GM19455 (cell line): ENCODE measurements around the gene C12orf43.
A peak's percentile ranks its signal among the peaks of the same experiment; 100 is the strongest.
"Not testable (repeated sequence)": the region's sequence is repeated elsewhere in the genome, so short reads cannot be mapped to it uniquely, and the experiment has no call there.

Experiments used
- ATAC-seq: cut with Tn5 transposase; IDR thresholded peaks from one replicate; pipeline ENCODE4 v1.9.1; 2021; ENCODE audit not compliant: unreplicated experiment

The C12orf43 gene, protein sequence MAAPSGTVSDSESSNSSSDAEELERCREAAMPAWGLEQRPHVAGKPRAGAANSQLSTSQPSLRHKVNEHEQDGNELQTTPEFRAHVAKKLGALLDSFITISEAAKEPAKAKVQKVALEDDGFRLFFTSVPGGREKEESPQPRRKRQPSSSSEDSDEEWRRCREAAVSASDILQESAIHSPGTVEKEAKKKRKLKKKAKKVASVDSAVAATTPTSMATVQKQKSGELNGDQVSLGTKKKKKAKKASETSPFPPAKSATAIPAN

DNA sequence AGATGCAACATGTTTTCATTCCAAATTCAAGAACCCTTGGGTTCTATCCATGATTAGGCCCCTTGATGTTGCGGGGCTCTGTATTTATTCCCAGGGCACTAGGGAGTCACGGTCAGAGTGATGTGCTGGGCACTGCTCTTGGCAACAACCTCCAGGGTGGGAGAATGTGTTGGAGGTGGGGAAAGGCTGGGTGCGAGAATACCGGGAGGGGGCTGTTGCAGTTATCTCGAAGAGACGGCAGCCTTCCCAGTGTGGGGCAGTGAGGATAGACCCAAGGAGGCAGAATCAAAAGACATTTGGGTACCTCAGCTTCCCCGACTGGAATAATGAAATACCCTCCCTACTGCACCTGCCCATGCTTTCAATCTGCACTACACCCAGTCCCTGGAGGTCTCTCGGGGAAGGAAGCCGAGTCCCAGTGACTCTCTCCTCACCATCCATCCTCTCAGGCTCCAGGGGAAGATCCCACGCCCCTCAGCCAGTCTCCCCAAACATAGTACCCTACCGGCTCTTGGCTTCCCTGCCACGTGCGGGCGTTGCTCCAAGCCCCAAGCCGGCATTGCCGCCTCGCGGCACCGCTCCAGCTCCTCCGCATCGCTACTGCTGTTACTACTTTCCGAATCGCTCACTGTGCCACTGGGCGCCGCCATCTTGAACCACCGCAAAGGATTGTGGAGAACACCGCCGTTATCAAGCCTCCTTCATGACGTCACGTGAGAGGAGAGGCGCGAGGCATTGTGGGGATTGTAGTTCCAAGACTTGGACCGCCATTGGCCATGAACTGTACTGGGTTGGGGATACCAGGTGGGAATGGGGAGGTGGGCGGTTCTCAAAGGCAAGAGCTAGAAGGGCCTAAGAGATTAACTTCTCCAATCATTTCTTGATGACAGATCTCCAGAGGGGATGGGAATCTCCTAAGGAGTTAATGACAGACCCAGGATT lies at the start of gene C12orf43:
Gene C12orf43, minus strand, starts transcription at position 663 of the 942 bp plus-strand sequence. Its CDS starts 13 bp downstream, at position 650.
- peak; percentile 96 for ATAC-seq

DNA sequence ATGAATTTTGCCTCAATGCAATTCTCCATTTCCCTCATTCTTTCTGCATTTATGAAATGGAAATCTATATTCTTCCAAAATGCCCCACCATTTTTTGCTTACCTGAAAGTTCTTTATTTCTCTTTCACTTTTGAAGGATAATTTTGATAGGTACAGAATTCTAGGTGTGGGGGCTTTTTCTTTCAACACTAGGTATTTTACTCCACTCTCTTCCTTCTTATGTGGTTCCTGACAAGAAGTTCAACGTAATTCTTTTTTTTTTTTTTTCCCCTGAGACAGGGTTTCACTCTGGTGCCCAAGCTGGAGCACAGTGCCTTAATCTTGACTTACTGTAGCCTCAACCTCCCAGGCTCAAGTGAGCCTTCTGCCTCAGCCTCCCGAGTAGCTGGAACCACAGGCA lies 49.1 kb upstream of the C12orf43 start:
- ATAC-seq, result no peak

DNA sequence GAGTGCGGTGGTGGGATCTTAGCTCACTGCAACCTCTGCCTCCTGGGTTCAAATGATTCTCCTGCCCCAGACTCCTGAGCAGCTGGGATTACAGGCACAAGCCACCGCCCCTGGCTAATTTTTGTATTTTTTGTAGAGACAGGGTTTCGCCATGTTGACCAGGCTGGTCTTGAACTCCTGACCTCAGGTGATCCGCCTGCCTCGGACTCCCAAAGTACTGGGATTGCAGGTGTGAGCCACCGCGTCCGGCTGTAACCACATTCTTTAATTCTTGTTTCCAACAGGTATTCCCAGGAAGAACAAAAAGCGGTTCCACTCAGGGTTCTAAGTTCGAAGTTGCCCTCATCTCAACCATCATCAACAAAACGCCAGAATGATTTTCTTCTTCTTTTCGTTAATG lies 48.3 kb upstream of the C12orf43 start:
- ATAC-seq, result not testable (repeated sequence)

DNA sequence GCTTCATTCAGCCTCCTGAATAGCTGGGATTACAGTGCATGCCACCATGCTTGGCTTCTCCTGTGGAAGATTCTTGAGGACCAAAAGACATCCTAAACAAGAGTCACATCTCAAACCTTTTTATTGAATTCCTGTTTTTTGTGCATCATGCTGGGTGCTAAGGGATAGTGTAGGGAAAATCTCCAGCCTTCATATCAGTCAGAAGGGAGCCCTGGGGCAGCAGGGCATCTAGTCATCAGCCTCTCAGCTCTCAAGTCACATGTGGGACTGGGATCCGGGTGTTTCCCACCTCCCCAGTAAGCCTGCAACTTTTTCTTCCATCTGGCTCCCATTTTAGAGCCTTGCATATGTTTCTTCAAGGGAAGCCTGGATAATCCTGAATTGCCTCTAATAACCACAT lies 47.8 kb upstream of the C12orf43 start:
- no peak for ATAC-seq

DNA sequence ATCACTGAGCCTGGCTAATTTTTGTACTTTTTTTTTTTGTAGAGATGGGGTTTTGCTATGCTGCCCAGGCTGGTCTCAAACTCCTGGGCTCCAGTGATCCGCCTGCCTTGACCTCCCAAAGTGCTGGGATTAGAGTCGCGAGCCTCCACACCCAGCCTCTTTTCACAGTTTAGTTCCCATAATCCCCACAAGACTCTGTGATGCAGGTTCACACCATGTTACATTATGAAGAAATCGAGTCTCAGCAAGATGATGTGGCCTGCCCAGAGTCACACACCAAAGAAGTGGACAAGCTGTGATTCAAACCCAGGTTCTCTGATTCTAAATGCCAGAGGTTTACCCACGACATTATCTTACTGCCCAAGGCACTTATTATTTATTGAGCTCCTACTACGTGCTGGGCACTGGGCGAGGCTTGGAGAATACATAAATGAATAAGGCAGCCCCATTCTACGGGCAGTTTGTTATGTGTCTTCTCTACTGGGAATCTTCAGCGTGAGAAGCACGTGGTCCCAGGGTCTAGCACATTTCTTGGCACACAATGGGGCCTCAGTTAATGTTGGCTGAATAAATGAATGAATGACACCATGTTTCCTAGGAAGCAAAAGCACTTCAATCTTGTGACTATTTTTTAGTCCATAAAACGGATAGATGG lies 46.2 kb upstream of the C12orf43 start:
- no peak for ATAC-seq

DNA sequence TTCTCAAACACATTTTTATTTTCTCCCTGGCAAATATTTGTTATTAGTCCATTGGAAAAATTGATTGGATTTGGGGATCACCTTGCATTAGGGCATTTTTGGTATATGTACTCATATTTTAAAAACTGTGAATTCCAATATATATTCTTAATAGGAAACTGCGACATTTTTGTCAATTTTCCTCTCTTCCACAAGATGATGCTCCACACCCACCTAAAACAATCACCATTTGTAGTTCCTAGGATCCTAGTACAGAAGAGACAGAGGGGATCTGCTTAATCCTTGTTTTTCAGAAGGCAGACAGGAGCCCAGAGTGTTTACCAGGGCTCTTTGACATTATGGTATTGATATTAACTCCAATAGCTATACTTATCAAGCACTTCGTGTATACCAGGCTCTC lies 45.5 kb upstream of the C12orf43 start:
- ATAC-seq, result no peak

DNA sequence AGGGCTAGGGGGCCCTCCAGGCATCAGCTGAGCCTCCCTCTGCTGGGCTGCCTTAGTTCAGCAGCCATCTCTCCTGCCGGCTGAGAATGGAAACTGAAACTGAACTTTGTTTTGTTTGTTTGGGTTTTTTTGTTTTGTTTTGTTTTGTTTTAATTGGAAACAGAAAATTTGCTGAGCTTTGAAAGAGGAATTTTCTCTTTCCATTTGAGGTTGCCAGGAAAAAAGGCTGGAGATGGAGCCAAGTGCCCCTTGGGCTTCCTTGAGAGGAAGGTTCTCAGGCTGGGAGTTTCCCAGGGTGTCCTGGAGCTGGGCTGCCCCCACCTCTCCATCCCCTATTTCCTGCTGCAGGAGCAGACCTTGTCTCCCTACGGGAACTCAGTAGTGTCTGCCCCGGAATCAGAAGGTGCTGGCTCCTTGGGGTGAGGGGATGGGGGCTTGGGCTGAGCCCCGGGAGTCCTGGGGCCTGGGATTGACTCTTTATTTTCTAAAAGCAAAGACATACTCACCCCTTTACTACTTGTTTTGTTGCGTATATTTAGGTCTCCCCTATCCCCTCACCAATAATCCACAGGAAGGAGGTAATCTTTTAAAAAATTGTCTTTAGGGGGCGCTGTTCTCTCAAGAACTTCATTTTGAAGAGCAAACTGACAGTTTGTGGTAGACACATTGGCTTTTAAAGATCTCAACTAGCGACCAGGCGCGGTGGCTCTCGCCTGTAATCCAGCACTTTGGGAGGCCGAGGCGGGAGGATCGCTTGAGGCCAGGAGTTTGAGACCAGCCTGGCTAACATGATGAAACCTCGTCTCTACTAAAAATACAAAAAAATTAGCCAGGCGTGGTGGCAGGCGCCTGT lies 44.1 kb upstream of the C12orf43 start:
- ATAC-seq, result peak; percentile 77

DNA sequence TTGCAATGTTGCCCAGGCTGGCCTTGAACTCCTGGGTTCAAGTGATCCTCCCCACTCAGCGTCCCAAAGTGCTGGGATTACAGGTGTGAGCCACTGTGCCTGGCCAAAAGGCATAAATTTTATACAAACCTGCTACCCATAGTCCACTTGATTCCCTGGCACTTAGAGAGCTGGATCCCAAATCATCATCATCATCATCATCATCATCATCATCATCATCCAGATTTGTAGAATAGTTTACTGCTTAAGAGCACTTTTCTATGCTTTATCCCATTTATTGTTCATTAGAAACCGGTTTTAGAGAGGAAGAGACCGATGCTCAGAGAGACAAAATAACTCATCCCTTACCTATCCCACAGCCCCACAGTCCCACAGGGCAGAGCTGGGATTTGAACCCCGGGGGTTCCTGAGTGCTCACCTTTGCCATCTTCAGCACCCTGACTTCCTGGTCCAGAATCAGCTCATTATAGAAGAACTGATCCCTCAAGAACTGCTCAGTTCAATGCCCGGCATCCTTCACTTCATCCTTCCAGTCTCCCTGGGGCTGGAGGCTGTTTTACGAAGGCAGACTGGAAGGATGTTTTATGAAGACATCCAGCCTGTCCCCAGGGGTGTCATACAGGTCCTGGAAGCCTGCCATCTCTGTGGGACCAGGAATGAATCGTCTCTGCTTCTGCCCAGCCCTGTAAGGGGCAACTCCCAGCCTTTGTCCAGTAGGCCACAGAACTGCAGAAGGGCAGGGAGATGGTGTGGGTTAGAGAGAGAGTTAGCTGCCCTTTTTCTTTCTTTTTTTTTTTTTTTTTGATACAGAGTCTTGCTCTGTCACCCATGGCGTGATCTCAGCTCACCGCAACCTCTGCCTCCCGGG lies 43.0 kb upstream of the C12orf43 start:
- no peak for ATAC-seq

DNA sequence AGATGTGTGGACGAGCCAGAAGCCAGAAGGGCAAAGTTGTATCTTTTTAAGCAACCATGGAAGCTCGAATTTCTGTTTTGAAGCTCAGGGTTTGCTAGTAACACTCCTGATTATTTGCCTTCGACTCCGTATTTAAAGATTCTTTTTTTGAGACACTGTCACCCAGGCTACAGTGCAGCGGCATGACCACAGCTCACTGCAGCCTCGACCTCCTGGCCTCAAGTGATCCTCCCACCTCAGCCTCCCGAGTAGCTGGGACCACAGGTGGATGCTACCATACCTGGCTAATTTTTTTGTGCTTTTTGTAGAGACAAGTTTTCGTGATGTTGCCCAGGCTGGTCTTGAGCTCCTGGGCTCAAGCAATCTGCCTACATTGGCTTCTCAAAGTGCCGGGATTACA lies 41.5 kb upstream of the C12orf43 start:
- ATAC-seq, result no peak

DNA sequence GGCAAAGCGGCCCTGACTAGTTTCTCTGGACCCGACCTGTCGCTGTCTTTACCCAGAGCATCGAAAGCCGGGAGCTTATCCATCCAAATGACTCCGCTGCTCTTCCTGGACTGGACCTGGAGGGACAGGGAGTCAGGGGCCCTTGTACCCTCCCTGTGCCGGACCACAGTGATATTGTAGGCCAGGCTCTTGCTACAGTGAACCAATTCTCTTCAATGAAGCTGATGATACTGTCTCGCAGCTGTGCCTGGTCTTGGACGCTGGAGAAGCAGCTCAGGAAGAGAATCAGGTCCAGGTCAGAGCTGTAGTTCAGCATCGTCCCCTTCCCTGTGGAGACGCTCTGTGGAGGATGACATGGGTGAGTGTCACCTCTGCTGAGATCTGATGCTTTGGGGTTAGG lies 37.4 kb upstream of the C12orf43 start:
- no peak for ATAC-seq

DNA sequence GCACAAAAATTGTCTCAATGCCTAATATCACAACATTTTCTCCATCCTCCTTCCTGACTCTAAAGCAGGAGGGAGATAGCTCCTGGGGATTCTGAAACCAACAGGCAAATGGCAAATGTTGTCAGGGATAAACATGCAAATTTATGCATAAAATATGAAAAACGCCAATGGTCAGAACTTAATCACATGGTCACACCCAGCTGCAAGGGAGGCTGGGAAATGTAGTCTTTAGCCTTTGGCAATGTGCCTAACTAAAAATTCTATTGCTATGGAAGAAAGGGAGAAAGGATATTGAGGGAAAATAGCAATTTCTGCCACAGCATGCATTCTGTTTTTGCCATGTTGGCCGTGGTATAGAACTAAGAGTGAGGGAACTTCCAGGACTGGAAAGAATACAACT lies 34.4 kb upstream of the C12orf43 start:
- no peak for ATAC-seq

DNA sequence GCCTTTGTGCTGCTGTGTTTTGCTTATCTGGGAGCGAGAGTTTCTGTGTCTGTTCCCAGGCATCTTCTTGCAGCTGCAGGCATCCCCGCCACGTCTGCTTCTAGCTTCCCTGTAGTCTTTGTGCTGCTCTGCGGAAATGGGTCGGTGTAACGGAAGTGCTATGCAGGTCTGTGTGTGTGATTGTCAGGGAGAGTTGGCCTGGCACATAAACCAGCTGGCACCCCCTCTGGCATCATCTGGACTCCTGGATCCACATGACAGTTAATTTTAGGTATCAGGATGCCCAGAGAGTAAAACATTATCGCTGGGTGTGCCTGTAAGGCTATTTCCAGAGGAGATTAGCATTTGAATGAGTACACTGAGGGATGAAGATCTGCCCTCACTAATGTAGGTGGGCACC lies 32.2 kb upstream of the C12orf43 start:
- no peak for ATAC-seq

DNA sequence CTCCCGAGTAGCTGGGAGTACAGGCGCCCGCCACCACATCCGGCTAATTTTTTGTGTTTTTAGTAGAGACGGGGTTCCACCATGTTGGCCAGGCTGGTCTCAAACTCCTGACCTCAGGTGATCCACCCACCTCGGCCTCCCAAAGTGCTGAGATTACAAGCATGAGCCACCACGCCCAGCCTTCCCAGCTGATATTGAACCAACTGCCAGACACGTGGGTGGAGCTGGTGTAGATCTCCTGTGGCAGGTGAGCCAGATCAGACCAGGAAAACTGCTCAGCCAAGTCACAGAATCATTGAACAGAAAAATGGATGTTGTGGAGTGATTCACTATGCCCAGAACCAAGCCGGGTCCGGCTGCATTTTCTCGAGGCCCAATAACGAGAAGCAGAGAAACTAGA lies 31.1 kb upstream of the C12orf43 start:
- not testable (repeated sequence) for ATAC-seq

DNA sequence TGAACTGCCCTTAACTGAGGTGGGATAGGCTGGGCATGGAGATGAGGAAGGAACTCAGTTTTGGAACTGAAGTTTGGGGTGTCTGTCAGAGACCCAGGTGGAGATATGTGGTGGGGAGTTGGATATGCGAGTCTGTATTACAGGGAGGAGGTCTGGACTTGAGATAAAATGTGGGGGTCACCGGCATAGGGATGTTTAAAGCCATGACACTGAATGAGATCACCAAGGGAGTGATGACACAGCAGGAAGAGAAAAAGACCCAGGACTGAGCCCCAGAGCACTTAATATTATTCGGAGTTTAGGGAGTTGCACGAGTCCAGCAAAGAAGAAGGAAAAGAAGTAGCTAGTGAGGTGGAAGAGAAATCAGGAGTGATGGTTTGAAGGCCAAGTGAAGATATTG lies 26.8 kb upstream of the C12orf43 start:
- no peak for ATAC-seq

DNA sequence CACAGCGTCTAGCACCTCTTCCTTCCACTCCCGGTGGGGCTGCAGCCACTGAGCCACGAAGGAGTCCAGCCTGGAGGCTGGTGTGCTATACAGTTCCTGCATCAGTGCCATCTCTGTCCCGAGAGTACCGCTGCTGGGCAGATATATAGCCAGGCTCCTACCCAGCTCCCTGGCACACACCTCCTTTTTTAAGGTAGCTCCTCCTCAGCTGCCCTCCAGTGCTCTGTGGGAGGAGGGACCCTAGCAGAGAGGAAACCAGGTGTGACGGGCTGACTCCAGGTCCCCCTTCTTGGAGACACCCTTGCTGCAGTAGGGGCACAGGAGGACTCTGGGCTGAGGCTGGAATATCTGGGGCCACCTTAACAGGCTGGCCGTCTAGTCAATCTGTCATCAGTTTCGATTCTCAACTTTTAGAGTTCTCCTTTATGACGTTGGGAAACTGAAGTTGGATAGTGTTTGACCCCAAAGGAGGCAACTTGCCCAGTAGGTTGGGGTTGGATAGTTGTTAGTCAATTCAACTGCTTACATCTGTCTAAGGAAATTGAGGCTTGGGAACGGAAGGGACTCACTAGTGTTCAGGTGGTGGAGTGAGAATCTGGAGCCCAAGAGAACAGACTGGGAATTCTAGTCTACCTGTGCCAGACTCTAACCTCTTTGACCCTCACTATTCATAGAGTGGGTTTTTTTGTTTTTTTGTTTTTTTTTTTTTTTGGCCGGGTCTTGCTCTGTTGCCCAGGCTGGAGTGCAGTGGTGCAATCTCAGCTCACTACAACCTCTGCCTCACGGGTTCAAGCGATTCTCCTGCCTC lies 22.8 kb upstream of the C12orf43 start, which contains the start of gene OASL:
Gene OASL, minus strand, starts transcription at position 386 of the 808 bp plus-strand sequence. Its CDS starts 275 bp downstream, at position 111.
- peak; percentile 78 for ATAC-seq

DNA sequence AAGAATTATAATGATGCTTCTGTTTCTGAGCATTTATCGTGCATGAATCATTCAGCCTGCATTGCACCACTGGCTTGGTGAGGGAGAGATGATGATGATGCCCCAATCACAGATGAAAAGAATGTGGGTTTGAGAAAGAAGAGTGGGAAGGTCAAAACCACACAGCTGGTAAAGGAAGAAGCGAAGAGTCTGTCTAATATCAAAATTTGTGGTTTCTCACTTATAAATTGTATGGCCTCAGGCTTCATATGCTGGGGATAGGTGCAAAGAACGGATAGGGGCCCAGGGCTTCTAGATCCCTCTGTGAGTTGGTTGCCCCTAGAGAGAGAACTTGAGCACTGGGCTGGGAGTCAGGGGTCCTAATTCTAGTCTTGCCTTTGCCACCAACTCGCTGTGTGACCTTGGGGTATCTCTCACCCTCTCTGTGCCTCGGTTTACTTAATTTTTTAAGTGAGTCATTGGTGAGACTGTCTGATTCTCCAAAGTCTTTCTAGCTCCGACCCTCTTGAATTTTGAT lies 20.6 kb upstream of the C12orf43 start:
- ATAC-seq, result no peak

DNA sequence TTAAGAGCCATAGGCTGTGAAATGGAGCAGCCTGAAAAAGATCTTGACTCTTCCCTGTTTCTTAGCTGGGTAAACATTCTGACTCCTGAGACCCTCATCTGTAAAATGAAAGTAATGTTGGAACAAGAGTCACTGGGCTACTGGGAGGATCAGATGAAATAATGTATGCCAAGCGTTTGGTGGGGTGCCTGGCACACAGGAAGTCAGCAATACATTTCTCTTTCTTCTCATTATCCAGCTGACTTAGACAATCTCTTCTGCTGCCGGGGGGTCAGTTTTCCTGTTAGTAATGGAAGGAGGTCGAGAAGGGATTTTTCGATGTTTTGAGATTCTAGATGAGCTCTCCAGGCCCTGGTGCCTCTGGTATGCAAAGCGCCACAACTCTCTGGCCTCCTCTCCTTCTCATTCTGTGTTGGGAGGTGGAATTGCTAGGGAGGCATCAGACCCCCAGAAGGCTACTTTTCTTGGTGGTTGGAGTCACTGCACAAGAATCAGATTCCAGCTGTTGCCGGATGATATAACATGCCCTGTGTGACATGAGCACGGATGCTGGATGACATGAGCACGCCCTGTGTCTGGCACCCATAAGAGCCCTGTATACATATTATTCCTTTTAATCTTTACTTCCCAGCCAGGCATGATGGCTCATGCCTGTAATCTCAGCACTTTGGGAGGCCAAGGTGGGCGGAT lies 18.5 kb upstream of the C12orf43 start:
- ATAC-seq, result no peak
